B cell (primary cell): ENCODE data around the gene ZCCHC7.

Source experiments
- CTCF ChIP-seq: fragments of 200-600 bp; IDR thresholded peaks from one replicate; pipeline ENCODE4 v1.8.0; 2022; ENCODE audit warnings: antibody characterized with exemption, mild to moderate bottlenecking
- EZH2 ChIP-seq: IDR thresholded peaks from 2 replicates; pipeline ENCODE4 v1.6.1; 2012; ENCODE audit warnings: borderline replicate concordance, low read depth, mild to moderate bottlenecking, moderate library complexity, low read length; ENCODE audit not compliant: insufficient read depth, poor library complexity, severe bottlenecking

- no peak for TF ChIP-seq CTCF
- no peak for TF ChIP-seq EZH2
These were observed 117.7 kb downstream of the ZCCHC7 start for GRCh38 chr9:37238122-37238521.
